HL-60/S4 (cell line): ENCODE results near the gene PLA2G2C.
"Not testable (repeated sequence)": the region's sequence is repeated elsewhere in the genome, so short reads cannot be mapped to it uniquely, and the experiment has no call there.

Experiments
- in situ Hi-C: fragments of 300-500 bp; cut with MboI; formaldehyde crosslinking; loops from 2 replicates; pipeline ENCODE4 v1.14.3; 2022; ENCODE audit warnings: low sequenced_read_pairs

PLA2G2C gene, protein sequence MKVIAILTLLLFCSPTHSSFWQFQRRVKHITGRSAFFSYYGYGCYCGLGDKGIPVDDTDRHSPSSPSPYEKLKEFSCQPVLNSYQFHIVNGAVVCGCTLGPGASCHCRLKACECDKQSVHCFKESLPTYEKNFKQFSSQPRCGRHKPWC

DNA sequence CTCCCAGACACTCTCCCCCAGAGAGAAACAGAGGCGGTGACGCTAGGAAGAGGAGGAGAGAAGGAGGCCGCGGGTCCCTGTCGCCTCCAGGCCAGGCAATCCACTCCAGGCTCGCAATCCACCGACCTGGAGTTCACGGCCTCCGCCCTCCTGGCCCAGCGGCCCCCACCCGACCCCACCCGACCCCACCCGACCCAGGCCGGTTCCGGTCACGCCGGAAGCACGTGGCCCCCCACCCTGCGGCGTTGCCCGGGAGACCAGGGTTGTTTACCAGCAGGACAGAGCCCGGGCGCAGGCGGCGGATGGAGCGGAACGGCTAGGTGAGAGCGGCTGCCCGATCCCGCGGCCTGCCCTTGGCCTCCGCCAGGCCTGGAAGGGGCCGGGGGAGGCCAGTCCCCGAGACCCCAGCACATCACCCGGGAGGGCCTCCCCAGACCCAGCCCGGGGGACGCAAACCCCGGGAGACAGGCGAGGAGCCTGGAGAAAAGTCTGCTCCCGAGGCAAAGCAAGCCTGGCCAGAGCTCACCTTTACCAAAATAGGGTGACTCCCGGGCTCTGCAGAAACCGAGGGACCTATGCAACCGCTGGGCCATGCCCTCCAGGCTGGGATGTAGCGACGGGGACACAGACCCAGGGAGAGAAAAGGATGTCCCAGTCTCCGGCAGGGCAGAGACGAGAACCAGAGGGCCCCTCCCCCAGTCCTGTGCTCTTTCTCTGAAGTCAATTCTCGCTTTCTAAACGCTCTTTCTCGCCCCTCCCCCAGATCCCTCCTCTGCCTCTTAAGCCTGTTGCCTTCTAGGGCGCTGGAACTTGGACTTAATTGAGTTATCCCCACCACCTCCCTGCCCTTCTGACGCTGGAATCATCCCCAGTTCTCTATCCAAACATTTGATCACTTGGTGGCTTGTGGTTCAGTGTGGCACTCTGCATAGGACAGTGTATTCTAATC, at the start of gene PLA2G2C, which contains the start of gene UBXN10:
Gene PLA2G2C, minus strand, starts transcription at position 685 of the 949 bp plus-strand sequence. CDS start 9,155 bp downstream, outside the sequence.
Gene UBXN10, plus strand, starts transcription at position 263 of the 949 bp plus-strand sequence. CDS start 4,466 bp downstream, outside the sequence.
- in situ Hi-C loops, result no loop called here

DNA sequence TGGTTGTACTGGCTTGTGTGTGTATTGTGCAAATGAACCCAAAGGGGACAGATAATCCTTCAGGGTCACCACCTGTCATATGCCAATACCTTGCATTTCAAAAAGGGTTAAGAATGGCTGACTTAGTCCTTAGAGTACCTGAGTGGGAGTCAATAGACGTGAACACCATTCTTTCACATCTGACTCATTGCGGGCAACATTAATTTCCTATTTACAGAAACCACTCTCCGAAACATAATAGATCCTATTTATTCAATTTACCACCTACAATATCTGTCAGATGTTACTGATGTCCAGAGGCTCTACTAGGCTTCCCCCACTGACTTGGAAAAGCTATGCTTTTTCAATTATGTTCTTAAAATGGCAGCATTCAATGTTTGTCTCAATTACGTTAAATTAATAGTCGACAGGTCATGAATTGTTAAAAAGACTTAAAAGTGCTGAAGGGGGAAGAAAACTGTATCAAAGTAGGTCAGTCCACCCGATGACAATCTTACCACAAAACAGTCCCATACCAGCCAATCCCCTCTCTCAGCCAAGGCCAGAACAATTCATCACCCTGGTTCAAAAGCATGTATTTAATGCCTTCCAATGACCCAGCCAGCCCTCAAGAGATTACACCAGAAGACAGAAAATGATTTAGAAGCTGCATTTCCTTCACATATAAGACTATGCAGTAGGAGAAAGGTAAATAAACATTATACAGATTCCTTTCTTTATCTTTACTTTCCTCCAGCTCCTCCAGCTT, 48.6 kb upstream of the PLA2G2C start:
- in situ Hi-C loops, result no loop called here

DNA sequence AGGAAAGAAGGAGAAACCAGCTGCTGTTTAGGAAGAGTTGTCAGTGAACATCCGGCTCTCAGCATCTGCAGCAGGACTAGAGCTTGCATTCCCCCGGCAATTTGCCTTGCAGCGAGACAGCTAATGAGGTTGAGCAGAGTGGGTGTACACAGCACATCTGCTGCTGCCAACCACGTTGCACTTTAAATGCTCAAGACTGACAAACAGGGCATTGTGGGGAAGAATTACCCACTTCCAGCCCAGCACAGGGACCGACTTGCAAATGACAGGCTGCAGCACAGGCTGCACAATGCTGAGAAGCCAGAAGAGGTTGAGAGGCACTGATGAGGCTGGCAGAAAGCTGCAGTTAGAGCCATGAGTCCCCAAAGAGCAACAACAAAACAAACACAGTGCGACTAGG, 47.5 kb upstream of the PLA2G2C start:
- in situ Hi-C loops, result no loop called here

DNA sequence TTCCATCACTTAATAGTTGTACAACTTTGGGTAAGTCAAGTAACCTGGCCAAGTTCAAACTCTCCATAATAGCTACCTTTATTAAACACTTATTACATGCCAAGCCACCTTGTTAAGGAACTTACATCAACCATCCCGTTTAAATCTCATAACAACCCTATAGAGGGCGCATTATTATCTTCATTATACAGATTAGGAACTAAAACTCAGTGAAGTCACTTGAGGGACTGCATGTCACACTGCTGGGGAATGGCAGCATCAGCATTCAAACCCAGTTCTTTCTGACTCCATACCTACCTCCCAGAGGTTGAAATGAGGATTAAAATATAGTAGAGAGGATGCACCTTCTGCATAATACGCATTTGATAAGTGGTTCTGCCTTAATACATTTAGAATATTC, 47.1 kb upstream of the PLA2G2C start:
- in situ Hi-C loops, result no loop called here

DNA sequence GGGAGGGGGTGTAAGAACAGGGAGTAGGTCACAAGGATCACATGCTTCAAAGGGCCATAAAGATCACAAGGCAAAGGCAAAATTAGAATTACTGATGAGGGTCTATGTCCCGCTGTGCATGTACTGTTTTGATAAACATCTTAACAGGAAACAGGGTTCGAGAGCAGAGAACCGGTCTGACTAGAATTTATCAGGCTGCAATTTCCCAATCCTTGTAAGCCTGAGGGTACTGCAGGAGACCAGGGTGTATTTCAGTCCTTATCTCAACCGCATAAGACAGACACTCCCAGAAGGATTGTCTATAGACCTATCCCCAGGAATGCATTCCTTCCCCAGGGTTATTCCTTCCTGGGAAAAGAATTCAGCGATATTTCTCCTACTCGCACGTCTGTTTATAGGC, 46.2 kb upstream of the PLA2G2C start:
- in situ Hi-C loops, result not testable (repeated sequence)

DNA sequence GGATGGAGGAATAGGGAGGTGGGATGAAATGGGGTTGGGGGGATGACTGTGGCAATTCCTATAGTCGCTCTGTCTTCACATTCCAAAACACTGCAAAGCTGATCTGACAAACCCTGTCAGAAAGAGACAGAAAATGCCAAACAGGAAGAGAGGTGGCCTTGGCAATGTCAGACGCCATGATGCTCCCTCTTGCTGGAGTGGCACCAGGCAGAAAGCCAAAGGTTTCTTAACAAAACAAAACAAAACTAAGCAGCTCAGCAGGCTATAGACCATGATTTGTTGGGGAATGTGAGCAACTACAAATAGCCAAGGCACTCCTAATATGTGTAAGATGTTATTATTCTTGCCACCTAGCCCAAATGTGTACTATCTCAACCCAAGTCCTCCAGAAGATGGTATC, 42.9 kb upstream of the PLA2G2C start:
- in situ Hi-C loops, result no loop called here

DNA sequence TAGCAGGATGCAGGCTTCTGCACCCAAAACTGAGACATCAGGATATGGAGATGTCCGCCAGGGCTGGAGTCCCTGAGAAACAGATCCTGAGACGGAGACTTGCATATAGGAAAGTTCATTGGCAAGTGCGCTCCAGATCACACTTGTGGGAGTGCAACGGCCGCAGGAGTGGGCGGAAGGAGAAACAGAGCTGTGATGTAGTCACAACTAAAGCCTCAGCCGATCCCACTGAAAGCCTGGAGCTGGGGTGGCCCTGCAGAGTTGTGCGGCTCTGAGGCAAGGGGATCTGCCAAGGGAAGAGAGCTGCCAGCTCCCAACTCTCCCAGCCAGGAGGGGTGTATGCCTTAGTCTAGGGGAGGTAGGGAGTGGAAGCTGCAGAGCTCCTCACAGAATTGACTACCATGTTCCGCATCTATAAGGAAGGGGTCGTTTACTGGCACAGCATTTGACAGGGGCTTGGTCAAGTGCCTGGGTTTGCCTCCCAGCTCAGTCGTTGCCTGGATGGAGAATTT, 42.1 kb upstream of the PLA2G2C start:
- in situ Hi-C loops, result no loop called here

DNA sequence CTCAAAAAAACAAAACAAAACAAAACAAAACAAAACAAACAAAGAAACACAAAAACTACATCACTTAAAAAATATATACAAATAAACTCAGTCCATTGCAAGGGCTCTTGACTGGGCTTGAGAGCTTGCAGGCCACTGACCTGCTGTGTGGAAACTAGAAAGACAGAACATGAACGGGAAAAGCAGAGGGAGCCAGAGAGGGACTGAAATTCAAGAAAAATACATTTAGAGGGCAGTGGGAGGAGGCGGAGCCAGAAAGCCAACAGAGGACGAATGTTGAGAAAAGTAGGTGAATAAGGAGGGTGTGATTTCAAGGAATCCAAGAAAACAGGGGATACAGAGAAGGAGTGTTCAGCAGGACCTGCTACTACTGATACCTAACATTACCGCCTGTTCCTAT, 41.4 kb upstream of the PLA2G2C start:
- in situ Hi-C loops, result no loop called here

DNA sequence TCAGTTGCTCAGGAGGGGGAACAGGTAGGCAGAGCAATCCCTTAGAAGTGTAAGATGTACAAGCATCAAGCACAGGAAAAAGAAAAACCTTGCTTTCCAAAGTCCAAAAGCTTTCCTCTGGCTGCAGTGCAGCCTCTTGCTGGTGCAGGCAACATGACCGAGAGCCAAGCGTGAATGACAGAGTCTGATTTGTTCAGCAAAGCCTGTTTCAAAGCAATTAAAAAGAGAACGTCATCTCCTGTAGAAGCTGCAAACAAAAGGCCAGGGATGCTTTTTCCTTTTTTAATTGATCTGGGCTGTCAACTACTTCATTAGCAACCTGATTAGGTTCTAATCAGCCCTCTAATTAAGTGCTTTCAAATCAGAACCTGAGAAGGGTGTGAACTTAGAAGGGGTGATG, 38.2 kb upstream of the PLA2G2C start:
- in situ Hi-C loops, result loop anchor here (25.0 kb wide), 1 partner anchor 263 kb away; the partner anchor contains the start of gene CAMK2N1

DNA sequence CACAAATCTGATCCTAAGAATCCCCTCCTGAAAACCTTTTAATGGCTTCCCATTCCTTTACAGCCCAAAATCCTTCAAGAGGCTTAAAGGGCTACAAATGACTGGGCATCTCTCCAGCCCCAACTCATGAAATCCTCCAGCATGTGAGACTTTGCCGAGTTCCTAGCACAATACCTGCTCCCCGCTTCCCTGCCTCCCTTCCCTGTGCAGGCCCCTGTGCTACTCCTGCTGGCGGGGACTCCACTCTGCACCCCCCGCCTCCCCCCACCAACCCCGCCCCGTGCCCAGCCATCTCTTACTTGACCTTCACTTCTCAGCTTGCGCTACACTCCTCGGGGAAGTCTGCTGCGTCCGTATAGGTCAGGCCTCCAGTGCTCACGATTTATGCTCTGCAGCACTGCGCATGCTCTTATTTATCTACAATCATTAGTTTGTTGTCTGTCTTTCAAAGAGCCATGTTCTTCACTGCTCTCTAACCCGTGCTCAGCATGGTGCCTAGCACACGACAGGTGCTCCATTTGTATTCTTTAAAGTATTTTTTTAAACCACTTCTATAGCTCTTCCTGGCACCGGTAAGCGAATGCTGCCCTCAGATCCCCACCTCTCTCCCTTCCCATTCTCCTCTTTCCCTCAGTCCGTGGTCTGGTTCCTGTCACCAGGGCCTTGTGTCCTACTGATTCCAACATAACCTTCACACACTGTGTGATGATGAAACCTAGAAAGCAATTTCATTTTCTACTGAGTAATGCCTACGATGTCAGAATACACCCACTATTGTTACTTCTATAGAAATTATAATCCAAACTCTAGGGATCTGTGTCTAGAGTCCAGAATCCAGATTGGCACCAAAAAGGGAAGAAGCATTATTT, 37.5 kb upstream of the PLA2G2C start:
- in situ Hi-C loops, result loop anchor here (25.0 kb wide), 1 partner anchor 264 kb away; the partner anchor contains the start of gene CAMK2N1

DNA sequence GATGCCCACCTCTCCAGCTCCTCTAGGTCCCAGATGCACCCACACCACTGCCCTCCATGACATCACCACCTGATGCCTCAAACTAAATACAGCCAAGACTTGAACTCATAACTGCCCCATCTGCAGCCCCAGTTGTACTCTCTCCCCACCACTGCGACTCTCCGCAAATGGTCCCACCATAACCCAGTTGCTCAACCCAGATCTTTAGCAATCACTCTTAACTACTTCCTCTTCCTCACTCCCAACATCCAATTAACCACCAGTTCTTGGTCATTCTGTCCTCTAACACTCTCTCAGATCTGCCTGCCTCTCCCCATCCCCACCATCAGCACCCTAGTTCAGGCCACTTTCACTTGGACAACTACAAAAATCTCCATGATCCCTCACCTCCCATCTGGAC, 36.8 kb upstream of the PLA2G2C start:
- in situ Hi-C loops, result loop anchor here (25.0 kb wide), 1 partner anchor 264 kb away; the partner anchor contains the start of gene CAMK2N1

DNA sequence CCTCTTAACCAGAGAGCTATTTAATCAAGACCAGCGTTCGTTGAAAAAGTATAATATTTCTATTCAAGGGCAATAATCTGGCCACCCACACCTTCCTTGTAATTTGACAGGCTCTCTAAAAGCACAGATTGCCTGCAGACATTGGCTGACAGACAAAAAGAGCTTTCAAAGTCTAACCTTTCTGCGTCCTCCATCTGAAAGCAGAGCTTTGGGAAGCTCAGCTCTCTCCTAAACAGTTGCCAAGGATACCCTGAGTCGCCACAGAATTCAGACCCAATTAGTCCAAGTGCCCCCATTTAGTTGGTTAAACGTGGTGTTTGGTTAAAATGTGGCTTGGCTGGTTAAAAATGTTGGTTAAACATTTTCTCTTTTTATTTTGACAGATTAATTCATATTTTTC, 33.7 kb upstream of the PLA2G2C start:
- in situ Hi-C loops, result loop anchor here (25.0 kb wide), 1 partner anchor 267 kb away; the partner anchor contains the start of gene CAMK2N1

DNA sequence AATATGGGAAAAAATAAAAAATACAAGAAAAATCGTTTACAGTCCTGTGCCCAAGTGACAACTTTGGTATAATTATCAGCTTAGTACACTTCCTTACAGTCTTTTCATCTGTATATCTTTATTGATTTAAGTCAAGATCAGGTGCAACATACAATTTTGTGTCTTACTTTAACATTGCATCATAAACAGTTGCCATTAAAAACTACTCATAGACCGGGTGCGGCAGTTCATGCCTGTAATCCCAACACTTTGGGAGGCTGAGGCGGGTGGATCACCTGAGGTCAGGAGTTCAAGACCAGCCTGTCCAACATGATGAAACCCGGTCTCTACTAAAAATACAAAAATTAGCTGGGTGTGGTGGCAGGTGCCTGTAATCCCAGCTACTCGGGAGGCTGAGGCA, 32.7 kb upstream of the PLA2G2C start:
- in situ Hi-C loops, result loop anchor here (25.0 kb wide), 1 partner anchor 268 kb away; the partner anchor contains the start of gene CAMK2N1

DNA sequence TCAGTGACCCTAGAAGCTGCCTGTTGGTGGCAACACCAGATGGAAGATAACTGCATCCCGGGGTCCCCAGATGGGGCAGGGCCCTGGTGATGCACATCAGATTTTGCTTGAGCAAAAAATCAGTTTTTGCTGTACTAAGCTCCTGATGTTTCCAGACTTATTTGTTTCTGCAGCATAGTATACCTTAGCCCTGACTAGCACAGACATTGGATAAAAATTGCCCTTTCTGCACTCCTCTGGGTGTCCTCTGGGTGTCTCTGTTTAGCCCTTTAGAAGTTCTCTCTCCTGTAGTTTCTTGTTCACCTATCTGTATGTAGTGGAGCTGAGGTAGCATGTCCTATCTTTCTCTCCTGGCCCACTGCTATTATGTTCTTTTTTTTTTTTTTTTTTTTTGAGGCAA, 30.3 kb upstream of the PLA2G2C start:
- in situ Hi-C loops, result loop anchor here (25.0 kb wide), 1 partner anchor 271 kb away; the partner anchor contains the start of gene CAMK2N1

DNA sequence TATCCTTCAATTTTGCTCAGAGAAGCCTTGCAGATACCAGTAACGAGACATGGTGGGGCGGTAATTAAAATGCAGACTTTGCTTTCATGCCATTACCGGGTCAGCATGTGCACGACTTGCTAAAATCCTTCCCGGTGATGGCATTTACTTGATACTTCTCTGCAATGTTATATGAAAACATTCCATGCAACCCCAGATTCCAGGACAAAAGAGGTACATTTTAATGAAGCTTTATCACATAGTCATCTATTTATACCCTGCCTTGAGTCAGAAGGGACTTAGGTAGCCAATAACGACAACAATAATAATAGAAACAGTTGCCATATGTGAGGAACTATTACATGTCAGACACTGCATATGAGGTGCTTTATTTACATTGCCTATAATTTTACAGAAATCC, 29.4 kb upstream of the PLA2G2C start:
- in situ Hi-C loops, result loop anchor here (25.0 kb wide), 1 partner anchor 272 kb away; the partner anchor contains the start of gene CAMK2N1

DNA sequence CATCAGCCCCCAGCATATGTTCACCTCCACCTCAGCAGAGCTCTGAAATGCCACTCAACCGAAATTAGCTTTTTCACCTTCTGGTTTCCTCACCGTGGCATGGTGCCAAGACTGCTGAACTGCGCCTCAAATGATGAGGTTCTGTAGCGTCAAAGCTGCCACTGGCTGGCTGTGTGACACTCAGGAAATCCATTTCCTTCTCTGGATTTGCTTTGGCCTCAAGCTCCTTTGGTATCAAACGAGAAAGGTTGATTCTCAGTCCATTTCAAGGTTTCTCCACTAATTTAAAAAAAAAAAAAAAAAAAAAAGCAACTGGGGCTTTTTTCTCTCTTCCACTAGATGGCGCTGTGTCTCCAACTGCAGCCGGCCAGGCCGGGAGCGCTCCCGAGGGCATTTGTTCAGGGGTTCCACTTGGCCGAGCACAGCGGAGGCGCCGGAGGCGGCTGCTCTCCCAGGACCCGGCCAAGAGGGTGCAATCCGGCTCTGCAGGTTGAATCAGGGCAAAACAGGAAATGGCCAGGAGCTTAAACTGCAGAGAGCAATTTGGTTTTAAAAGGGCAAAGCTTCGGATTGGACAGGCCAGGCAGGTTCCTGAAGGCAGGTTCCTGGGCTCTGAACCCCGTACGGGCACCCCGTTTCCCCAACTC, 26.5 kb upstream of the PLA2G2C start:
- in situ Hi-C loops, result loop anchor here (25.0 kb wide), 1 partner anchor 274 kb away; the partner anchor contains the start of gene CAMK2N1

DNA sequence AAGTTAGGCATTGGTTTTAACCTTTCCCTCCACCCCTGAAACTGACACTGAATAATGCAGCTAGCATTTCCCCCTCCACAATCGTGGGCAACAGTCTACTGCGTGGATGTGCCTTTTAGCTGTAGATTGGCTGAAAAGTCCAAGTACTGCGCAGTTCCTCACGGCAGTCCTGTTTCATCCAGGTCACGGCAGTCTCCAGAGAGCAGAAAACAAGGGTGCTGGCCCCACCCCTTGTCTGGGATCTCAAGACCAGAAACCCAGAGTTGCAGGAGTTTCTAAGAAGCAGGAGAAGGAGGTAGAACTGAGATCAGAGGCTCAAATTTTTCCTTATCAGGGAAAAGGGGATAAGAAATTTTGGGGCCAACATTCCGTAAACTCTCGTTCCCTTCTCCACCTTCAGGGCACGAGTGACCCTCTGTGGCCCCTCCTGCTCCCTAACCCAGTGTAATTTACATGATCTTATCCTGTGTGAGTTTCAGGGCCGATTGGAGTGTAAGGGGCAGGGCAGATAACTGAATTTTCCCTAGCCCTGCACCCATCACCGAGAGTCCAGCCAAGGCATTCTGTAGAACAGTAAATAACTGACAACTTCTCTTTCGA, 25.9 kb upstream of the PLA2G2C start:
- in situ Hi-C loops, result loop anchor here (25.0 kb wide), 1 partner anchor 275 kb away; the partner anchor contains the start of gene CAMK2N1

DNA sequence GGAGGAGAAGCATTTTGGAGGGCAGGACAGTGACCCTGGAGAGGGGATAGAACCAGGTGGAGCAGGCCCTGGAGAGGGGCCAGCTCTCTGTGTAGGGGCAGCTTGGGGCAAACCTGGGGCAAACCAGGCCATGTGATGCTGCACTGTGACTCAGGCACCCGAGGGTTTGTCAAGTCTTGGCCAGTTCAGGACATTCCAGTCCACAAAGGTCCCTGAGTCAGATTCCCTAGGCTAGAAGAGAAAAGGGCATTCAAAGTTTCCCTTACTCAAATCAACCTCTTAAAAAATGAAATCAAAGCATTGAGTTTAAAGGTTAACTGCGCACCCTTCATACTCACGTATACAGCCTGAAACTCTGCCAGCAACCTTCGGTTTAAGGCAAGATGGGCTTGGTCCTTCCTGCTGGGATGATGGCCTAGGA, 25.2 kb upstream of the PLA2G2C start:
- in situ Hi-C loops, result loop anchor here (25.0 kb wide), 1 partner anchor 276 kb away; the partner anchor contains the start of gene CAMK2N1
